HFF-Myc (cell line): Measurements from ENCODE around the gene RAP1B.

Source experiments
- DNase-seq: peaks from one replicate; pipeline ENCODE4 v3.0.0-alpha.2; 2011; ENCODE audit warnings: low read depth; ENCODE audit errors: extremely low read depth
- H3K4me3 ChIP-seq: replicated peaks from 2 replicates; pipeline ENCODE4 v1.5.1; 2011; ENCODE audit warnings: low read depth, mild to moderate bottlenecking, control low read depth, low read length
- CTCF ChIP-seq: IDR thresholded peaks from 2 replicates; pipeline ENCODE4 v1.5.1; 2012; ENCODE audit warnings: mild to moderate bottlenecking, low read depth, low read length, control low read depth; ENCODE audit errors: missing control alignments

Gene RAP1B

GRCh38 chr12:68613209-68613904 lies 2.7 kb downstream of the RAP1B start:
- no peak for TF ChIP-seq CTCF
- peak overlapping the region; percentile 91 for H3K4me3 ChIP-seq

GRCh38 chr12:68614105-68614679 lies 3.5 kb downstream of the RAP1B start:
- DNase-seq: no peak
- no peak overlapping the region; the same call in 1 of the 2 replicates for H3K4me3 ChIP-seq
- no peak for TF ChIP-seq CTCF

More at GRCh38 chr12:68613209-68613904, 2.7 kb downstream of the RAP1B start:
- no peak for DNase-seq

GRCh38 chr12:68614769-68615168 lies 4.1 kb downstream of the RAP1B start:
- no peak for DNase-seq
- H3K4me3 ChIP-seq: no peak overlapping the region
- no peak for TF ChIP-seq CTCF

- no peak for DNase-seq
- H3K4me3 ChIP-seq: no peak overlapping the region
- TF ChIP-seq CTCF: no peak
These were observed 6.6 kb downstream of the RAP1B start for GRCh38 chr12:68617160-68617926.

GRCh38 chr12:68619541-68619940 lies 8.8 kb downstream of the RAP1B start:
- TF ChIP-seq CTCF: no peak
- DNase-seq: no peak
- H3K4me3 ChIP-seq: no peak overlapping the region

- no peak for TF ChIP-seq CTCF
- H3K4me3 ChIP-seq: no peak overlapping the region
- no peak for DNase-seq
These were observed 10.1 kb downstream of the RAP1B start for GRCh38 chr12:68620519-68621471.
